Measurements from ENCODE around the gene ADAMTS17.

ADAMTS17 gene

GRCh38 chr15:100061944-100062343 lies 279.8 kb downstream of the ADAMTS17 start:
- no peak for DNase-seq

GRCh38 chr15:100060276-100060926 lies 281.4 kb downstream of the ADAMTS17 start:
- DNase-seq, result no peak

GRCh38 chr15:100059521-100059920 lies 282.3 kb downstream of the ADAMTS17 start:
- no peak for DNase-seq

- no peak for DNase-seq
These were observed 282.7 kb downstream of the ADAMTS17 start for GRCh38 chr15:100059094-100059493.

- no peak for DNase-seq
These were observed 283.3 kb downstream of the ADAMTS17 start for GRCh38 chr15:100058458-100058857.

- no peak for DNase-seq
These were observed 284.5 kb downstream of the ADAMTS17 start for GRCh38 chr15:100057281-100057680.

GRCh38 chr15:100056411-100057072 lies 285.2 kb downstream of the ADAMTS17 start:
- DNase-seq, result no peak

- DNase-seq, result no peak
These were observed 286.0 kb downstream of the ADAMTS17 start for GRCh38 chr15:100055821-100056220.

GRCh38 chr15:100054539-100054938 lies 287.2 kb downstream of the ADAMTS17 start:
- no peak for DNase-seq

GRCh38 chr15:100053474-100054121 lies 288.2 kb downstream of the ADAMTS17 start:
- no peak for DNase-seq

GRCh38 chr15:100052716-100053473 lies 288.9 kb downstream of the ADAMTS17 start:
- DNase-seq, result no peak

GRCh38 chr15:100050877-100051786 lies 290.6 kb downstream of the ADAMTS17 start:
- DNase-seq, result no peak

GRCh38 chr15:100049936-100050876 lies 291.6 kb downstream of the ADAMTS17 start:
- no peak for DNase-seq

GRCh38 chr15:100049483-100049882 lies 292.3 kb downstream of the ADAMTS17 start:
- DNase-seq, result no peak

GRCh38 chr15:100048736-100049135 lies 293.0 kb downstream of the ADAMTS17 start:
- DNase-seq, result no peak

- DNase-seq, result no peak
These were observed 298.1 kb downstream of the ADAMTS17 start for GRCh38 chr15:100043692-100044091.

GRCh38 chr15:100043068-100043641 lies 298.6 kb downstream of the ADAMTS17 start:
- no peak for DNase-seq

- no peak for DNase-seq
These were observed 299.2 kb downstream of the ADAMTS17 start for GRCh38 chr15:100042558-100042957.

GRCh38 chr15:100041127-100041828 lies 300.5 kb downstream of the ADAMTS17 start:
- no peak for DNase-seq

- no peak for DNase-seq
These were observed 301.8 kb downstream of the ADAMTS17 start for GRCh38 chr15:100039994-100040393.

Measured in amniotic stem cell (primary cell).